ENCODE results near the gene MARK2.
"Not testable (repeated sequence)": the region's sequence is repeated elsewhere in the genome, so short reads cannot be mapped to it uniquely, and the experiment has no call there.

MARK2 gene

DNA sequence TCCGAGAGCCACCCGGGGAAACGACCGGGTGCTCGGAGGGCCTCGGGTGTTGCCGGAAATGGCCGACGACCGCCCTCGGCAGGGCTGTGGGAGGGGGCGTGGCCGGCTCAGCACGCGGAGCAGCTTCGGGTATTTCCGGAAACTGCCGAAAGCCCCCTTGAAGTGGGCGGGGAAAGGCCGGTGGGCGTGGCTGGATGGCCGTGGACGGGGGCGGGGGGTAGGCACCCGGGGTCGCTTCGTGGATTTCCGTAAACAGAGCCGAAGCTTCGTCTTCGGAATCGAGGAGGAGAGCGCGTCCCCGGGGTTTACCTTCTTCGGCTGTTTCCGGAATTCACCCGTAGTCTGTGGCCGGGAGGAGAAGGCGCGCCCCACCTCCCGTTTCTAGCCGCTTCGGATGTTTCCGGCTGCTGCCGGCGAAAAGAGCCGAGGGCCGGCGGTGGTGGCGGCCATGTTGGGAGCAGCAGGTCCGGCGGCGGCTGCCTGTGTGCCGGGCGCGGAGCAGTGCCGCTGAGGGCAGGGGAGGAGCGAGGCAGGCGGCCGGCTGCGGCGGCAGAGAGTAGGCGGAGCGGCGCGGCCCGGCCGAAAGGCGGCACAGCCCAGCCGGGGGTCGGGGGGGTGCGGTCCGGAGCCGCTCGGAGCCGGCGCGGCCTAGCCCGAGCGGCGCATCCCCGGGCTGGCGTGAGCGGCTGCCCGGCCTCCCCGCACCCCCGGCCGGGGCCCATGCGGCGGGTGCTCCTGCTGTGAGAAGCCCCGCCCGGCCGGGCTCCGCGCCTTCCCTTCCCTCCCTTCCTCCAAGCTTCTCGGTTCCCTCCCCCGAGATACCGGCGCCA is at the start of gene MARK2:
TSS of gene MARK2 (plus strand) at position 433 of the 830 bp plus-strand sequence. CDS start at position 830, 397 bp downstream.
- peak; percentile 99 for DNase-seq

DNA sequence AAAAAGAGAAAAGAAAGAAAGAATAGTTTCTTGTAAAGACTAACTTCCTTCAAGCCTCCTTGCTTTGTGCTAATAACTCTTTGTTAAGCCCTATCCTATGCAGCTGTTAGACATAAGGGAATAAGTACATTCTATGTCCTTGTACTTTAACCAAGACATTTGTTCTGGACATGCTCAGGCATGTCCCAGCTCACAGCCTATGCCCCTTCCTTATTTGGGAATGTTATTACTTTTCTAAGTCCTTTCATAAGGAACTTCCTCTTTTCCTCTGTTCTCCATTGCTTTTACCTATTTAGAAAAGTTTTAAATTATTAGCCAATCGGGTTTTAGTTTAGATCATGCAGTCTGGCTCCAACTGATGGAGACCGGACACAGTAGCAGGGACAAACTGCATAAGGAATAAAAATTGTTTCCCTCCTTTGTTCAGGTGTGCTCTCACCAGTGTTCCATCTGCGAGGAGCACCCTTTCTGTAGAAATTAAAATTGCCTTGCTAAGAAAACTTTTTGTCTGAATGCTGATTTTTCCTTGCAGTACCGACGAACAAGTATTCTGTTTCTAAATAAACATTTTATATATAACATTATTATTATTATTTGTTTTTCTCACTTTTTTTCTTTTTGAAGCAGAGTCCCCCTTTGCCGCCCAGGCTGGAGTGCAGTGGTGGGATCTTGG is 47.3 kb upstream of the MARK2 start:
- DNase-seq, result no peak

DNA sequence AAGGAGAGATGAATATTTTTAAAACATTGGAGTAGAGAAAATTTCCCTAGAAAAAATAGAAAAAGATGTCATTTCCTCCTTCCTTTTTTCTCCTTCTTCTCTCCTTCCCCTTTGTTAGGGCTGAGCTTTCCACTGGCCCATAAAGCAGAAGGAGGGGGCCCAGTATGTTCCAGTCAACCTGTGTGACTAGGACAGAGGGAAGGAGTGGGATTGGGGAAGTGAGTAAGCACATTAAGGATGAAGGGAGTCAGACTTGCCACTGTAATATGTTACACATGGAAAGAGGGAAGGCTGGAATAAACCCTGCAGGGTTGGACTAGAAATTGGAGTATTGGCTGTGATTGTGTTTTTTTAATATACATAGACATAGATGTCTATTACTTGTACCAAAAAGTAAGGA is 45.7 kb upstream of the MARK2 start:
- no peak for DNase-seq

DNA sequence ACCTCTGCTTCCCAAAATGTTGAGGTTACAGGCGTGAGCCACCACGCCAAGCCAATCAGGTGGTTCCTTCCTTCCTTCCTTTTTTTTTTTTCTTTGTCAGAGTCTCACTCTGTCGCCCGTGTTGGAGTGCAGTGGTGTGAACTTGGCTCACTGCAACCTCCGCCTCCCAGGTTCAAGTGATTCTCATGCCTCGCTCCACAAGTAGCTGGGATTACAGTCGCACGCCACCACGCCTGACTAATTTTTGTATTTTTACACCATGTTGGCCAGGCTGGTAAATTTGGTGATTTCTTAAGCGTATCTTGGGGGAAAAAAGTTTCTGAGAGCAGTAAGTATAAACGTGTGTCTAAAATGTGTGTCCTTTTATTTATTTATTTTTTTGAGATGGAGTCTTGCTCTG is 43.8 kb upstream of the MARK2 start:
- no peak for DNase-seq

DNA sequence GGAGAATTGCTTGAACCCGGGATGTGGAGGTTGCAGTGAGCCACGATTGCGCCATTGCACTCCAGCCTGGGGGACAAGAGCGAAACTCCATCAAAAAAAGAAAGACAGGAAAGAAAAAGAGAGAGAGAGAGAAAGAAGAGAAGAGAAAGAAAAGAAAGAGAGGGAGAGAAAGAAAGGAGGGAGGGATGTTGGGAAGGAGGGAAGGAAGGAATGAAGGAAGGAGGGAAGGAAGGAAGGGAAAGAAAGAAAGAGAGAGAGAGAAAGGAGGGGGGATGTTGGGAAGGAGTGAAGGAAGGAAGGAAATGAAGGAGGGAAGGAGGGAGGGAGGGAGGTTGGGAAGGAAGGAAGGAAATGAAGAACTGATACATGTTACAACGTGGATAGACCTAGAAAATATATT is 38.0 kb upstream of the MARK2 start:
- no peak for DNase-seq

DNA sequence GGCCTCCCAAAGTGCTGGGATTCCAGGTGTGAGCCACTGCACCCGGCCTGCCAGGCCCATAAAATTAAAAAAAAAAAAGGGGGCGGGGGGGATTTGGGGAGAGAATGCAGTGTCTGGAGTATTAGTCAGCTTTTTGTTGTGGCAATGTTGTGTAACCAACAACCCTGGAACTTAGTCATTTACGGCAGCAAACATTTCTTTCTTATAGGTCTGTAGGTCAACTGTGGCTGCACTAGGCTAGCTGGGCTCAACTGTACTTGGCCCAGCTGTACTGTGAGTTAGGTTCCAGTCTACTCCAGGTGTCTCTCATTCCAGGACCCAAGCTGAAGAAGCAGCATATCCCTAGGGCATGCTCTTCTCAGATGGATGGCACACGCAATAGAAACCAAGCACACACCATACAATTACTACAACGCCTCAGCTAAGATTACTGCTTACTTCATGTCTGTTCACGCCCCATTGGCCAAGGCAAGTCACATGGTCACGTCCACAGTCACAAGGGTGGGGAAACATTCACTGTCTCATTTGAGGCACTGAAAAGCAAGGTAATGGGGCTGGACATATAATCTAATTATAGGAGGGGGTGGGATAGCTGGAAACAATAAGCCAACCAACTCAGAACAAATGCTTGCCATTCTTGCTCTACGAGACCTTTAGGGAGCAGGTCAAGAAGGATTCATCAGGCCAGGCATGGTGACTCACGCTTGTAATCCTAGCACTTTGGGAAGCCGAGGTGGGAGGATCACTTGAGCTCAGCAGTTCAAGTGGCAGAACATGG is 36.1 kb upstream of the MARK2 start:
- DNase-seq, result no peak

DNA sequence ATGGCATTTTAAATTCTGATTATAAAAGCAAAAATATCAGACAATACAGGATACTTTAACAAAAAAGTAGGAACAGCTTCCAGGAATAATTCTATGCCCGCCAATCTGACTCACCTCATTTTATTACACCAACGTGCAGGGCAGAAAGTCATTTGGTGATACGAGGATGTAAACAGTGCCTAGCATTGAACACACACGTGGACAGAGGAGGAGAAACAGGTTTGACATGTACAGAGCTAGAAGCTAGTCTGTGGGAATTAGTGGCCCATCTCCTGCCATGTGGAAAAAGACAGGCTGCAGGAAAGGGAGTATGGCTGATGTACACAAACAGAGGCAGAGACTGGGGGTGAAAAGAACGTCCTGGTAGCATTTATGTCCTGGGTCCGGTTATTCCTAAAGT is 34.7 kb upstream of the MARK2 start:
- no peak for DNase-seq

DNA sequence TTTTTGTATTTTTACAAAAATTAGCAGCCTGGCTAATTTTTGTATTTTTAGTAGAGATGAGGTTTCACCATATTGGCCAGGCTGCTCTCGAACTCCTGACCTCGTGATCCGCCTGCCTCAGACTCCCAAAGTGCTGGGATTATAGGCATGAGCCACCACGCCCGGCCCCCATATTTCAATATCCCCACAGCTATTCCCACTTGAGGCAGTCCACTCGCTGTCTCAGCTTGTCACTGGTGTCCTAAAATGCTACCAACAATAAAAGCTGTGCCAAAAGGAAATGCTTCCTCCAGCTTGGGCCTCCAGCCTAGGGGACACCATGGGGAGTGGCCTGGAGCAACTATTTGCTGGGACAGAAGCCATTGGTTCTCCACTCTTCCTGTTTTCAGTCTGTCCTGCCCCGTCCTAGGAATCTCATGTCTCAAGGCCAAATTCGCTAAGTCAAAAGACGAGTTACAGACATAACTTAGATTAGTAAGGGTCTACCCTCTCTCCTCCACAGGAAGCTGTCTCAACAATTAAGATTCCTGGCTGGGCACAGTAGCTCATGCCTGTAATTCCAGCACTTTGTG is 33.0 kb upstream of the MARK2 start:
- no peak for DNase-seq

DNA sequence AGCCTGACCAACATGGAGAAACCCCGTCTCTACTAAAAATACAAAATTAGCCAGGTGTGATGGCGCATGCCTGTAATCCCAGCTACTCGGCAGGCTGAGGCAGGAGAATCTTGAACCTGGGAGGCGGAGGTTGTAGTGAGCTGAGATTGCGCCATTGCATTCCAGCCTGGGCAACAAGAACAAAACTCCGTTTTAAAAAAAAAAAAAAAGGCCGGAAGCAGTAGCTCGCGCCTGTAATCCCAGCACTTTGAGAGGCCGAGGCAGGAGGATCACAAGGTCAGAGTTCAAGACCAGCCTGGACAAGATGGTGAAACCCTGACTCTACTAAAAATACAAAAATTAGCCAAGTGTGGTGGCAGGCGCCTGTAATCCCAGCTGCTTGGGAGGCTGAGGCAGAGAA is 28.5 kb upstream of the MARK2 start:
- not testable (repeated sequence) for DNase-seq

DNA sequence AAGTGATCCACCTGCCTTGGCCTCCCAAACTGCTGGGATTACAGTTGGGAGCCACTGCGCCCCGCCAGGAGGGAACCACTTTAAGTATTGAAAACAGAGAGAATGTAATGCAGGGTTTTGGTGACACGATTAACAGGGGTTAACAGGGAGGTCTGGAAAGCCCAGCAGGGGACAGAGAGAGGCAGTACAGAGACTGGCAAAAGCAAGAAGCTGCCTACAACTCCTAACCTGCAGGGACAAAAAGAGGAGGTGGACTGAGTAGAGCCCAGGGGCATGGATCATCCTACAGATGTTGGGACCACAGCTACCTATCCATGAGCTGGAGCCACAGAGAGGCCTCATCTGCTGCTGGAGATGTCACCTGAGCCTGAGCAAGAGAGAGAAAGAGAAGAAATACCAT is 27.4 kb upstream of the MARK2 start:
- DNase-seq, result no peak

DNA sequence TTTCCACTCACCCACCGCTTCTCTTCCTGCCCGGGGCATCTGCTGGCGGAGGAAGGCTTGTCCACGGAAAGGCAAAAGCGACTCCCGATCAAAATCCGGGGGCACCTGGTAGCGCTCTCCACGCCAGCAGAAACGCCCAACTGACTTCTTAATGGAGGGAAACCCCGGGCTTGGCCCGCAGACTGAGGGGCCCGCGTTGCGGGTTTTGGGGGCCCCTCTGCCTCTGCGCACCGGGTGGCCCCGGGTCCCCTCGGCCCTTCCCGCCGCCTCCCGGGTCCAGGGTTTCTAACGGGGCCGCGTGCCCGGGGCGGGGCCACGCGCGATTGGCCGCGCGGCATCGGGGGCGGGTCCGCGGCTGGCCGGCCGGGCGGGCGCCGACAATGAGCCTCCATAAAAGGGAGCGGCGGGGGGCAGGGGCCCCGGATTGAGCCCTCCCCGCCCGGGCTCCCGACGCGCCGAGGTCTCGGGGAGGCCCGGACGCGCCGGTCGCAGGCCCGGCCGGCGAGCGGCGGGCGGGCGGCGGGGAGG is 25.8 kb upstream of the MARK2 start, which contains the start of gene SPINDOC:
TSS of gene SPINDOC (plus strand) at position 422 of the 528 bp plus-strand sequence. CDS start 231 bp downstream, outside the sequence.
- DNase-seq, result peak; percentile 85

DNA sequence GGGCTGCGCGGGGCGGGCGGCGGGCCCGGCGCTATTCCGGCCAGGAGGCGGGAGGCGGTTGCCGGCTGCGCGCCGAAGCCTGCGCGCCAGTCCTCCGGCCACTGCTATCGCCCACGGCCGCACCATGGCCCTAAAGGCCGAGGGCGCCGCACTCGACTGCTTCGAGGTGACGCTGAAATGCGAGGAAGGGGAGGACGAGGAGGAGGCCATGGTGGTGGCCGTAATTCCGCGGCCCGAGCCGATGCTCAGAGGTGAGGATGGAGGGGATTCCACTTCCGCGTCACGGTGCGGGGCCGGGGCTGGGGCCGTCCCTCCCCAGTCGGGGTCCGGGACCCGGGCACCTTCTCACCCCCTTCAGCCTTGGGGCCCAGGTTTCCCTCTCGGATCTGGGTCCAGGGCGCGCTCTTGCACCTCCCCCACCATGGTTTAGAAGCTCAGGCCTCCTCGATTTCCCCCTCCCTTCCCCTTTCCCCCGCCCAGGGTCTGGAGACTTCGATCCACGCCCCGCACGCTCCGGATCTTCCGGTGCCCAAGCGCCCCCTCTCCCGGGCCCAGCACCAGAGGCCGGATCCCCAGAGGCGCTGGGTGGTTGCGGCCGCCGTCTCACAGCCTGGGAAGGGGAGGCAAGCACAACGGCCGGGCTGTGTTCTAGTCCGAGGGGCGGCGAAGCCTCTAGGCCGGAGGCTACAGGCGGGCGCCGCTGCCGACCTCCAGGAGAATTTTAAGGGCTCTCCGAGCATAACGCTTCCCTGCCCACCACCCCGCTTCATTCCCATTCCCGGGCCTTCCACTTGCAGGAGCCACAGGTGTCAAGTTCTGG is 25.1 kb upstream of the MARK2 start:
- DNase-seq, result peak; percentile 71

DNA sequence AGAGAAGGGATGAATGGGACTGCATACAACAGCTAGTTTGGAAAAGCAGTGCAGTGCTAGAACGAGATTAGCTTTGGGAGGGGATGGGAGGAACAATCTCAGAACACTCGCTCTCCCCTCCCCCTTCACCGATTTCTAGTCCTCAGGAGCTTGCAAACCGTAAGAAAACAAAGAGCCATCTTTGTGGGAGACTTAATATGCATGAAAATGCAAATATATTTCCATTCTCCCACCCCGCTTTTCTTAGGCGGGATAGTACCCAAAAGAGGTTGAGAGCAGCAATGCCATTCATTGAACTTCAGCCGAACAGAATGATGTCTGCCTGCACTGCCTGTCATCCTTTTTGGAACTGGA is 24.6 kb upstream of the MARK2 start:
- DNase-seq, result no peak

DNA sequence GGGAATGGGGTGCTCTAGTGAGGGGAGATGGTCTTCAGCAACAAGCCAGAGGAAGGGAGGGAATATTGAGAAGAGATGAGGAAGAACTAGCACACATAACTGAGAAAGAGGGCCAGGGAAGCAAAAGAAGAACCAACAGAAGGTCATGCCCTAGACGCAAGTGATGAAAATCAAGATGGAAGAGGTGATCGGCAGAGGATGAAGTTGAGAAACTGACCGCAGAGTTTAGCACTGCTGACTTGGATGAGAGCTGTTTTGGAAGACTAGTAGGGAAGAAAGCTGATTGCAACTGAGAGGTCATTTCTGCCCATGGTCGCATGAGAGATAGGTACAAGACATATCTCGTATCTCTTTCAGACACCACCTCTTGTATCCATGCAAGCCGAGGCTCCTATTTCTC is 22.7 kb upstream of the MARK2 start:
- DNase-seq, result no peak

DNA sequence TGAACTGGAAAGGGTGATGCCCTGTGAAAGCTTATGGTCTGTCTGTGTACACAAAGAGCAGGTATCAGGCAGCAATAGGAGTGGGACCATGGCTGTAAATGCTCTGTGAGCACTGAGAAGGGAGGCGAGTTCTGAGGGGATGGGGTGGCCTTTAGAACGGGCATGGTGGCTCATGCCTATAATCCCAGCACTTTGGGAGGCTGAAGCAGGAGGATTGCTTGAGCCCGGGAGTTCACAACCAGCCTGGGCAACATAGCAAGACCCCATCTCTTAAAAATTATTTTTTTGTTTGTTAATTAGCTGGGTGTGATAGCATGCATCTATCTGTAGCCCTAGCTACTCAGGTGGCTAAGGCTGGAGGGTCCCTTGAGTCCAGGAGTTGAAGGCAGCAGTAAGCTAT is 22.2 kb upstream of the MARK2 start:
- no peak for DNase-seq

DNA sequence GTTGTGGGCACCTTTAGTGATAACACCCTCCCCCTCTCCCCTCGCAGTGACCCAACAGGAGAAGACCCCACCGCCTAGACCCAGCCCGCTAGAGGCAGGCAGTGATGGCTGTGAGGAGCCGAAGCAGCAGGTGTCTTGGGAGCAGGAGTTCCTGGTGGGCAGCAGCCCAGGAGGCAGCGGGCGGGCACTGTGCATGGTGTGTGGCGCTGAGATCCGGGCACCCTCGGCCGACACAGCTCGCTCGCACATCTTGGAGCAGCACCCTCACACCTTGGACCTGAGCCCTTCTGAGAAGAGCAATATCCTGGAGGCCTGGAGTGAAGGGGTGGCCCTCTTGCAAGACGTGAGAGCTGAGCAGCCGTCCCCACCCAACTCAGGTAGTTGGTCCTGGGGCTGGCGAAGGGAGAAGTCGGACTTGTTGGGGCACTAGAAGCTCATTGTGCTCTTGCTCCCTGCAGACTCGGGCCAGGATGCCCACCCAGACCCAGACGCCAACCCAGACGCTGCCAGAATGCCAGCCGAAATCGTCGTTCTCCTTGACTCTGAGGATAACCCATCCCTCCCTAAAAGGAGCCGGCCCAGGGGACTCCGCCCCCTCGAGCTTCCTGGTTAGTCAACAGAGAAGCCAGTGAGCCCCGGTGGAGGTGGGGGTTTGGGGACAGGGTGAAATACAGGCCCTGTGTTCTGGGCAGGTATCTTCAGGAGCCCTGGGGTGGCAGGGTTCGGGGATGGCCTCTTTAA is 21.0 kb upstream of the MARK2 start:
- DNase-seq, result no peak

DNA sequence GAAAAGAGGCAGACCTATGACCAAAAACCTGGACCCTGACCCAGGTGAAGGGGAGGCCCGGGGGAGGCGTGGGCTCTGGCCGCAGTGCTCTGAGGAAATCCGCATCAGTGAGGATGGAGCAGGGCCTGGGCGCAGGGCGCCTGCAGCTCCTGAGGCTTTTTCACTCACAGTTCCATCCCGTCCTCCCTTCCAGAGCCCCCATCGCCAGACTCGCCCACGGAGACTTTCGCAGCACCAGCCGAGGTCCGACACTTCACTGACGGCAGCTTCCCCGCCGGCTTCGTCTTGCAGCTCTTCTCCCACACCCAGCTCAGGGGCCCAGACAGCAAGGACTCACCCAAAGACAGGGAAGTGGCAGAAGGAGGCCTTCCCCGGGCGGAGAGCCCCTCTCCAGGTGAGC is 20.3 kb upstream of the MARK2 start:
- DNase-seq, result no peak

DNA sequence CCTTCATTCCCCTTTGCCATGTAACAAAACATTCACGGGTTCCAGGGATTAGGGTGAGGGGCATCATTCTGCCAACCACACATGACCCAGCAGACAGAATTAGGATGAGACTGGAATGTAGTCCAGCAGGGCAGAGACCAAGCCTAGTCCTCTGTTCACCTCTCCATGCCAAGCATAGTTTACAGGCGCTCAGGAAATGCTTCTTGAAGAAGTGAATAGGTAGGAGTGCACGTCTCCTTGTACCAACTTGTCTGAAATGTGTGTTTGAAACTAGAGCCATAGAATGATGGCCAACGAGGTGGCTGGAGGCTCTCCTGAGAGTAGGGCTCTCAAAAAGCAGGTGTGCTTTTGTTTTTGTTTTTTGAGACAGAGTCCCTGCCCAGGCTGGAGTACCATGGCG is 17.5 kb upstream of the MARK2 start:
- DNase-seq, result no peak

DNA sequence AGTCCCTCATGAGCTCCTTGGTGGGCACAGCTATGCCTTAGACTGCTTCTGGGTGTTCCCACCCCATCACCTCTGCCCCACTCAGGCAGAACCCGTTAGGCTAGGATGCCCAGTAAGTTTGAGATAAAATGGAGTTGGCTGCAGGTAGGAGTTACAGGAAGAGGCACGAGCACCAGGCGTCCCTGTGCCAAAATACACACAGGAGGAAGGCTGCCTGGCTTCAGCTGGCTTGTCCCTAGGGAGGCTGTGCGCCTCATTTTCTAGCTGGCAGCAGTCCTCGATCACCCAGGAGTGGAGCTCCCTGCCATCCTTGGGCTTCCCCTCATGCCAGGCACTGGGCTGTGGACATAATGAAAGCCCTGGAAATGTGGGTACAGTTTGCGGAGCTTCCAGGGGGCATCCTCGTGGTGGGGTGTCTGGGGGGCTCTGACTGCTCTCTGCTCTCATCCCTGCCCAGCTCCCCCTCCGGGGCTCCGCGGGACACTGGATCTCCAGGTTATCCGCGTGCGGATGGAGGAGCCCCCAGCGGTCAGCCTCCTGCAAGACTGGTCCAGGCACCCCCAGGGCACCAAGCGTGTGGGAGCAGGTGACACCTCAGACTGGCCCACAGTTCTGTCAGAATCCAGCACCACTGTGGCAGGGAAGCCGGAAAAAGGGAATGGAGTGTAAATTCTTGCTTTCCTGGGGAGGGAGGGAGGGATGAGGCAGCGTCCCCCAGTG is 12.3 kb upstream of the MARK2 start:
- DNase-seq, result no peak

DNA sequence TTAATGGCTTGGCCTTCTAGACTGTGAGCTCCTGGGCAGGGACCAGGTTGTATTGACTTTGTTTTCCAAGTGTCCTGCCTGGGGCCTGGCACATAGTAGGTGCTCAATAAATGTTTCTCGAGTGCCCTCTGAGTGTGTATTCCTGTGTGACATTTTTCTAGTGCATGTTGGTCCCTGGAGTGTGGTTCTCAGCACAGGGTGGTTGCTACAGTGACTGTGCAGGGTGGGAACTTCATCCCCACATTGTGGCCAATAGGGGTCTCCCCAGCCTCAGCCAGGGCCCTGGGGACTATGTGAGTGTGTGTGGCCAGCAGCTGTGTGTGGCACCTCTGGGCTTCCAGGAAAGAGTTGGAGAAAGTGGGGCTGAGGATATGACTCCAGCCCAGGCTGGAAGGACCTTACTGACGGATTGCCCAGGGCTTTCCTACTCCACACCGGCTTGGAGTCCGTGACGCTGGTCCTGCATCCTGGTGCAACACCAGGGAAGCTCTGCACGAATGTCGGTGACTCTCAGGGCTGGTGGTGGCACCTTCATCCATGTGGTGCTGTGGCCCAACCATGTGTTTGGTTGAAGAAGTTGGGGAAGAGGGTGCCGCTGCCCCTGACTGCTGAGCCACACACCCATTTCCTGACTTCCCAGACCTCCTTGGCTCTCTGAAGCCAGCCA is 9.0 kb upstream of the MARK2 start:
- DNase-seq, result no peak

All from stimulated activated CD4-positive, alpha-beta T cell treated with anti-CD3 and anti-CD28 coated beads, Interleukin-15, amount 100 ng/mL, for 24 hours (primary cell).